ENCODE results near the gene ARHGDIG. TPM values are rescaled to one million over a fixed set of nuclear protein-coding genes. Genes with fewer than 3 reads are reported as not detected.
A peak's percentile ranks its signal among the peaks of the same experiment; 100 is the strongest.

The ARHGDIG gene
- total and polyA plus RNA-seq, 2 donors (not counting 3 experiments of a cell fraction or from before 2014, with no cell fraction given), result 0.93 to 2.2 TPM

DNA sequence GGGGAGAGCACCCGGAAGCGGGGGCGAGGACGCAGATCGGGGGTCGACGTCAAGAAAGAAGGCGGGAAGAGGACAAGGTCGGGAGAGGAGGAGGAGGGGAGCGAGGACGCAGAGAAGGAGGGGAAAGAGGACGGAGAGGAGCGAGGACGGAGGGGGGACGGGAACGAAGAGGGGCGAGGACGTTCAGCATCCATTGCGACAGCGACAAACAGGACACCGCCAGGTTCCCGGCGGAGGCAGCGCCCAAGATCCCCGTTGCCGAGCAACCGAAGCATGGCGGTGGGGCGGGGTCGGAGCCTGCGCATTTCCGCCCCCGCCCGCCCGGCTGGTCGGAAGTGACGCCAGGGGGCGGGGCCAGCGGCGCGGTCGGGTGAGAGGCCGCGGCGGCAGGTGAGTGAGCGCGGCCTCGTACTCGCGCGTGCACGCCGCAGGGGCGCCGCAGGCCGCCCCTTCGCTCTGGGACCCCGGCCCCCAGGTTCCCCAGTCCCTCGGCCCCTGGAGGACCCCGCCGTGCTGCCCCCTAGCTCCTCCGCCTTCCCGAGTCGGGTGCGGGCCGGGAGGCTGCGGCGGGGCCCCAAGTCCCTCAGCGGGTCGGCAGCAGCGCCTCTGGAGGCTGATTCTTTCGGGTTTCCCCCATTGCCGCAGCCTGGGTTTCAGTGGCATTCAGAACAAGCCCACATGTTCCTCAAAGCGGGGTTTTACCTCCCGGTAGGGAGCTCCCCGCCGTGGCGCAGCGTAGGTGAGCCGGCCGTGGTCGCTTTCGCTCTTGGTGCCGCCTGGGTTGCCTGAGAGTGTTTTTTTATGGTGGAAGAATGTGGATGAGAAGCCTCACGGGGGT lies 45.7 kb upstream of the ARHGDIG start, which contains the start of gene FAM234A:
Gene FAM234A, plus strand, starts transcription at position 354 of the 838 bp plus-strand sequence. CDS start 19,593 bp downstream, outside the sequence.
- ChIA-PET CTCF (interaction anchor here (0.8 to 2.1 kb wide), 3 partner anchors 9 to 127 kb away, joined by 4 to 10 read pairs (median 7); no protein-coding TSS in a partner anchor), POLR2A (interaction anchor here (0.6 kb wide), 1 partner anchor 92 kb away, joined by 4 read pairs; no protein-coding TSS in a partner anchor)
- Histone ChIP-seq H3K27me3 (ENCODE audit: control insufficient read depth in 2 of 2, insufficient read depth in 2 of 2, low read length in 2 of 2) (no peaks in the 10 kb centered on the region), H2AFZ (ENCODE audit: low read depth, low read length) (peak within 1 kb of the TSS; percentile 47), H3K4me1 (ENCODE audit: control insufficient read depth, extremely low read depth, insufficient read depth, low read length) (no peaks in the 10 kb centered on the region), H3K9ac (replicated peaks; ENCODE audit: extremely low read depth, insufficient read depth, low read length) (peak within 1 kb of the TSS; percentile 87), H3K27ac (ENCODE audit: insufficient read depth, low read depth, low read length) (peak within 1 kb of the TSS; percentile 85), H3K9me1 (replicated peaks; ENCODE audit: control insufficient read depth, extremely low read depth, insufficient read depth, low read length) (no peaks in the 10 kb centered on the region), H3K4me3 (replicated peaks in 1 of 3; ENCODE audit: insufficient read depth in 1 of 3, low read depth in 1 of 3, low read length in 3 of 3) (peak within 1 kb of the TSS; percentile 66 to 75 (median 69)), H4K20me1 (replicated peaks; ENCODE audit: control insufficient read depth, extremely low read depth, insufficient read depth, low read length) (no peaks in the 10 kb centered on the region), H3K4me2 (ENCODE audit: insufficient read depth, low read length) (peak within 1 kb of the TSS; percentile 53), H3K79me2 (ENCODE audit: control insufficient read depth, insufficient read depth, low read length) (no peaks in the 10 kb centered on the region), H3K9me3 (replicated peaks; ENCODE audit: control insufficient read depth, insufficient read depth, low read length) (no peaks in the 10 kb centered on the region), H3K36me3 (ENCODE audit: control insufficient read depth in 2 of 2, extremely low read depth in 1 of 2, insufficient read depth in 2 of 2, low read length in 2 of 2) (peaks cover 0 to 2% of the 10 kb centered on the region in 2 experiments)
- FAIRE-seq (peak; percentile 85), DNase-seq (ENCODE audit: low read depth, low spot score) (peak; percentile 88)
- intact Hi-C loops (cut with micrococcal nuclease), result no loop called here
- BruUV-seq (replicated peaks), result no TSS peak
- TF ChIP-seq POLR2AphosphoS5 (IDR thresholded peaks at IDR 0.05; ENCODE audit: insufficient read depth, low read depth, low read length), result peak; percentile 98
- no peak for TF ChIP-seq EZH2 (IDR thresholded peaks at IDR 0.05; ENCODE audit: borderline replicate concordance, low read depth, low read length, severe bottlenecking)
- TF ChIP-seq GATA2 (IDR thresholded peaks at IDR 0.05; ENCODE audit: insufficient read depth, insufficient read length, low read depth, low read length), result no peak
- TF ChIP-seq, protein P1, sequence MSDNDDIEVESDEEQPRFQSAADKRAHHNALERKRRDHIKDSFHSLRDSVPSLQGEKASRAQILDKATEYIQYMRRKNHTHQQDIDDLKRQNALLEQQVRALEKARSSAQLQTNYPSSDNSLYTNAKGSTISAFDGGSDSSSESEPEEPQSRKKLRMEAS (IDR thresholded peaks at IDR 0.05; ENCODE audit: insufficient read depth, insufficient read length), result no peak
- peak; percentile 97 for TF ChIP-seq POLR2A (IDR thresholded peaks at IDR 0.05; ENCODE audit: low read depth, low read length)
- TF ChIP-seq JUN (IDR thresholded peaks at IDR 0.05; ENCODE audit: borderline replicate concordance, insufficient read depth, insufficient read length, low read depth), result no peak
- no peak for TF ChIP-seq FOS (IDR thresholded peaks at IDR 0.05; ENCODE audit: borderline replicate concordance, insufficient read depth, low read length)
- TF ChIP-seq MYC (IDR thresholded peaks at IDR 0.05; ENCODE audit: low read depth, low read length), result no peak
- TF ChIP-seq, protein P2, sequence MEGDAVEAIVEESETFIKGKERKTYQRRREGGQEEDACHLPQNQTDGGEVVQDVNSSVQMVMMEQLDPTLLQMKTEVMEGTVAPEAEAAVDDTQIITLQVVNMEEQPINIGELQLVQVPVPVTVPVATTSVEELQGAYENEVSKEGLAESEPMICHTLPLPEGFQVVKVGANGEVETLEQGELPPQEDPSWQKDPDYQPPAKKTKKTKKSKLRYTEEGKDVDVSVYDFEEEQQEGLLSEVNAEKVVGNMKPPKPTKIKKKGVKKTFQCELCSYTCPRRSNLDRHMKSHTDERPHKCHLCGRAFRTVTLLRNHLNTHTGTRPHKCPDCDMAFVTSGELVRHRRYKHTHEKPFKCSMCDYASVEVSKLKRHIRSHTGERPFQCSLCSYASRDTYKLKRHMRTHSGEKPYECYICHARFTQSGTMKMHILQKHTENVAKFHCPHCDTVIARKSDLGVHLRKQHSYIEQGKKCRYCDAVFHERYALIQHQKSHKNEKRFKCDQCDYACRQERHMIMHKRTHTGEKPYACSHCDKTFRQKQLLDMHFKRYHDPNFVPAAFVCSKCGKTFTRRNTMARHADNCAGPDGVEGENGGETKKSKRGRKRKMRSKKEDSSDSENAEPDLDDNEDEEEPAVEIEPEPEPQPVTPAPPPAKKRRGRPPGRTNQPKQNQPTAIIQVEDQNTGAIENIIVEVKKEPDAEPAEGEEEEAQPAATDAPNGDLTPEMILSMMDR (IDR thresholded peaks at IDR 0.05; ENCODE audit: extremely low read depth in 1 of 2, insufficient read depth in 1 of 2, low read depth in 1 of 2, low read length in 2 of 2), result peak; percentile 37 to 55
- dilution Hi-C loops (cut with MboI; ENCODE audit: extremely low pct_ligation_motif_present, low sequenced_read_pairs), result no loop called here

Measured in endothelial cell of umbilical vein (primary cell).